ENCODE data around the gene XXYLT1.
A peak's percentile ranks its signal among the peaks of the same experiment; 100 is the strongest.

Gene XXYLT1

DNA sequence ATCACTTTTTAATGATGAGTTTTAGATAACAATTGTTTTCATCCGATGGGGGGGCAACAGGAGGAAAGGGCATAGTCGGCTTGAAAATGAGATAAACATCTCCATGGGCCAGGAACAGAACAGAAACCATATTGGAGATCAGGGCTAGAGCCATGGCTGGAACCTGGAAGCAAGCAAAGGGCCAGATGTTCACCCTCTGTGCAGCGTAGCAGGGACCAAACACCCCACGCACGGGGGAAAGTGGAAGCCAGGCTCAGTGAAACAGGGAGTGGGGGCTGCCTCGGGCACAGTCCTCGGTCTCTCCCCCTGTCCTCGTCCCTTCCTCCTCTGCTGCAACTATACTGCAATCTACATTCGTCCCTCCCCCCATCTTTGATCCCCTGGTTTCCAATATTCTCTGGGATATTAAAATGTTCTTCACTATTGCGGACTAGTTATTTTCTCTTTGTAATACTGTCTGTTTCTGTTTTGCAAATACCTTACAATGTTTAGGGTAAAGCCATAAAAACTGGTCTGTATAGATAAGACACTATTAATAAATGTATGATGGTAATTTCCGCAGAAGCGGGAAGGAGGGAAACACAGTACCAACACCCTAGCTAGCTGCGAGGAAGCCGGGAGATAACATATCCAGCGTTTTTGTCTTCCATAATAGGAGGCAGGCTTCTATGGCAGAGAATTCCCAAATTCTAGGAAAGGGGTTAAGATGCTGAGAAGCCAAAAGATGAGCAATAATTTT, 121.5 kb downstream of the XXYLT1 start:
- DNase-seq (ENCODE audit: insufficient read length): no peak
- no peak for FAIRE-seq
- TF ChIP-seq POLR2A (IDR thresholded peaks at IDR 0.05; ENCODE audit: low read depth, low read length) (peak; percentile 27; the same call in 1 of the 2 replicates), TAF1 (IDR thresholded peaks at IDR 0.05; ENCODE audit: borderline replicate concordance, low read depth, low read length) (no peak)

GRCh38 chr3:195148549-195148948, 122.4 kb downstream of the XXYLT1 start:
- DNase-seq (ENCODE audit: insufficient read length) (no peak), FAIRE-seq (peak; percentile 64)
- TF ChIP-seq TAF1 (IDR thresholded peaks at IDR 0.05; ENCODE audit: borderline replicate concordance, low read depth, low read length): no peak
- TF ChIP-seq POLR2A (IDR thresholded peaks at IDR 0.05; ENCODE audit: low read depth, low read length): peak; percentile 41

DNA sequence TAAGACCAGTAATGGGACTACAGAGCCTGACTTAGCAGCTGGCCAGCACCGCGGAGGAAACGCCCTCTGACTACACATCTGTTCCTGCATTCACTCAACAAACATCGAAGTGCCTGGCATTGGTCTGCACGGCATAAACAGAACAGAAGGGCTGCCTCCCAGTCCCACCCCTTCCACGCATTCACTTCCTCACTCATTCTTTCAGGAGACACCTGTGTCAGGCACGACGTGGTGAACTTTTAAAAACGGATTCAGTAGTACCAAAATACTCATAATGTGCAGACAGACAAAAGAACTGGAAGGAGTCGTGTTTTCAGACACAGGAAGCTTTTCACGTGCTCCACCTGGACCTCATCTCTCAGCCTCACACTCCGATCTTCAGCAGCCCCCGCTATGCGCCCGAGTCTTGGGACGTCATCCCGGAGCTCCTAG, 123.3 kb downstream of the XXYLT1 start:
- peak; percentile 56; the same call in 1 of the 2 replicates for TF ChIP-seq POLR2A (IDR thresholded peaks at IDR 0.05; ENCODE audit: low read depth, low read length)
- TF ChIP-seq POLR2AphosphoS5 (IDR thresholded peaks at IDR 0.05; ENCODE audit: low read depth, low read length): peak; percentile 70
- no peak for TF ChIP-seq TAF1 (IDR thresholded peaks at IDR 0.05; ENCODE audit: borderline replicate concordance, low read depth, low read length)
- peak; percentile 44 for DNase-seq (ENCODE audit: insufficient read length)
- peak; percentile 94 for FAIRE-seq

DNA sequence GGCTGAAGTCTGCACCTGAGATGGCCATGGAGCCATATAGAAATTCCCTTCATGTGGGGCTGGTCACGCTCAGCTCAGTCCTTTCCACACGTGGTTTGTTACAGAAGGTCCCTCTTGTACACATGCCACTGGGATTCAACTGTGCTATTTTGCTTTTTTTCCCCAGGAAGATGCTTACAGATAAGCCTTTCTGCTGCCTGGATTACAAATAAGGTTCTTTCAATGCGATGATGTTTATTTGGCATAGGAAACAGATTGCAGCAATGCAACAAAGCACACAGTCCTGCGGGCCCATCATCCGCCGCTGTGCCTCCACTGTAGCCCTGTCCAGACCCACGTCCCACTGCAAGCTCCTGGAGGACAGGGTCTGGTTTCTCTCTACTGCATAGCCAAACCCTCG, 124.8 kb downstream of the XXYLT1 start:
- no peak for DNase-seq (ENCODE audit: insufficient read length)
- no peak for FAIRE-seq
- no peak for TF ChIP-seq TAF1 (IDR thresholded peaks at IDR 0.05; ENCODE audit: borderline replicate concordance, low read depth, low read length)
- TF ChIP-seq POLR2AphosphoS5 (IDR thresholded peaks at IDR 0.05; ENCODE audit: low read depth, low read length): no peak
- no peak for TF ChIP-seq POLR2A (IDR thresholded peaks at IDR 0.05; ENCODE audit: low read depth, low read length)

- DNase-seq (ENCODE audit: insufficient read length) (no peak), FAIRE-seq (no peak)
- TF ChIP-seq TAF1 (IDR thresholded peaks at IDR 0.05; ENCODE audit: borderline replicate concordance, low read depth, low read length) (no peak), POLR2AphosphoS5 (IDR thresholded peaks at IDR 0.05; ENCODE audit: low read depth, low read length) (no peak), POLR2A (IDR thresholded peaks at IDR 0.05; ENCODE audit: low read depth, low read length) (no peak)
These were observed 125.4 kb downstream of the XXYLT1 start for GRCh38 chr3:195145579-195145978.

DNA sequence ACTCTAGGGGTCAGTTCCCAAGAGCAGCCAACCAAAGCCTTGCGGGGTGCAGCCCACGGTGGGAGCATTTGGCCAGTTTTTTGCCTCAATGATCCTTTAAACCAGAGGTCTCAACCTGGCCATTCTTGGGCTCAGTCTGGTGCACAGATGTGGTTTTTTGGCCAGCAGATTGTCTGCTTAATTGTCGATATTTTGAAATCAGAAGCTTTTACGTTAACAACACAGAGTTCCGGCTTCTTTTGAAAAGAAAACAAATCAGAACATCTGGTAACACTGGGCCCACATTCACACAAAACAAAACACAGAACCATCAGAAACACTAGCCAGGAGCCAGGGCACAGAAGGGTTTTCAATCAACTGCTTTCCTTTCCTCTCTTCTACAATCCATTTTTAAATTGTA, 127.7 kb downstream of the XXYLT1 start:
- no peak for TF ChIP-seq TAF1 (IDR thresholded peaks at IDR 0.05; ENCODE audit: borderline replicate concordance, low read depth, low read length)
- TF ChIP-seq POLR2A (IDR thresholded peaks at IDR 0.05; ENCODE audit: low read depth, low read length): no peak
- TF ChIP-seq POLR2AphosphoS5 (IDR thresholded peaks at IDR 0.05; ENCODE audit: low read depth, low read length): no peak
- FAIRE-seq: no peak
- no peak for DNase-seq (ENCODE audit: insufficient read length)

DNA sequence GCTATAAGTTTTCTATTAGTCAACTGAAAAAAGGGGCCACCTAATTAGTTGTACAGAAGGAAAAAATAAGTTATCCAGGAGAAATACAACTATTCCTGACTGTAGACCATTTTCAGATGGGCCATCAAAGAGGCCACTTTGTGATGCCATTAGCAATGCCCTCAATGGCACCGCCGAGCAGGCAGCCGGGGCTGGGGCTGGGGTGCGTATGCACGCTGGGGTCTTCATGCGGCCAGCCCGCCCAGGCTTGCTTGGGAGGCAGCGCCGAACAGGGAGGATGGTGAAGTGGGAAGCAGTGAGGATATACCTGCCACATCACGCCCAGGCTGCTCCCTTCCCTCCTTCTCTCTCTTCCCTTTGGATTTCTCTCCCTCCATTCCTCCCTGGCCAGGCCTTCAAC, 128.4 kb downstream of the XXYLT1 start:
- TF ChIP-seq TAF1 (IDR thresholded peaks at IDR 0.05; ENCODE audit: borderline replicate concordance, low read depth, low read length): no peak
- TF ChIP-seq POLR2A (IDR thresholded peaks at IDR 0.05; ENCODE audit: low read depth, low read length): no peak
- TF ChIP-seq POLR2AphosphoS5 (IDR thresholded peaks at IDR 0.05; ENCODE audit: low read depth, low read length): no peak
- FAIRE-seq: no peak
- no peak for DNase-seq (ENCODE audit: insufficient read length)

GRCh38 chr3:195140816-195141793, 129.9 kb downstream of the XXYLT1 start:
- TF ChIP-seq POLR2AphosphoS5 (IDR thresholded peaks at IDR 0.05; ENCODE audit: low read depth, low read length) (no peak), TAF1 (IDR thresholded peaks at IDR 0.05; ENCODE audit: borderline replicate concordance, low read depth, low read length) (no peak), POLR2A (IDR thresholded peaks at IDR 0.05; ENCODE audit: low read depth, low read length) (no peak)
- FAIRE-seq: no peak
- no peak for DNase-seq (ENCODE audit: insufficient read length)

GRCh38 chr3:195140410-195140809, 130.5 kb downstream of the XXYLT1 start:
- DNase-seq (ENCODE audit: insufficient read length) (no peak), FAIRE-seq (no peak)
- TF ChIP-seq POLR2A (IDR thresholded peaks at IDR 0.05; ENCODE audit: low read depth, low read length) (no peak), POLR2AphosphoS5 (IDR thresholded peaks at IDR 0.05; ENCODE audit: low read depth, low read length) (no peak), TAF1 (IDR thresholded peaks at IDR 0.05; ENCODE audit: borderline replicate concordance, low read depth, low read length) (no peak)

- no peak for FAIRE-seq
- no peak for DNase-seq (ENCODE audit: insufficient read length)
- TF ChIP-seq POLR2AphosphoS5 (IDR thresholded peaks at IDR 0.05; ENCODE audit: low read depth, low read length) (no peak), TAF1 (IDR thresholded peaks at IDR 0.05; ENCODE audit: borderline replicate concordance, low read depth, low read length) (no peak), POLR2A (IDR thresholded peaks at IDR 0.05; ENCODE audit: low read depth, low read length) (no peak)
These were observed 131.1 kb downstream of the XXYLT1 start for GRCh38 chr3:195139876-195140240.

DNA sequence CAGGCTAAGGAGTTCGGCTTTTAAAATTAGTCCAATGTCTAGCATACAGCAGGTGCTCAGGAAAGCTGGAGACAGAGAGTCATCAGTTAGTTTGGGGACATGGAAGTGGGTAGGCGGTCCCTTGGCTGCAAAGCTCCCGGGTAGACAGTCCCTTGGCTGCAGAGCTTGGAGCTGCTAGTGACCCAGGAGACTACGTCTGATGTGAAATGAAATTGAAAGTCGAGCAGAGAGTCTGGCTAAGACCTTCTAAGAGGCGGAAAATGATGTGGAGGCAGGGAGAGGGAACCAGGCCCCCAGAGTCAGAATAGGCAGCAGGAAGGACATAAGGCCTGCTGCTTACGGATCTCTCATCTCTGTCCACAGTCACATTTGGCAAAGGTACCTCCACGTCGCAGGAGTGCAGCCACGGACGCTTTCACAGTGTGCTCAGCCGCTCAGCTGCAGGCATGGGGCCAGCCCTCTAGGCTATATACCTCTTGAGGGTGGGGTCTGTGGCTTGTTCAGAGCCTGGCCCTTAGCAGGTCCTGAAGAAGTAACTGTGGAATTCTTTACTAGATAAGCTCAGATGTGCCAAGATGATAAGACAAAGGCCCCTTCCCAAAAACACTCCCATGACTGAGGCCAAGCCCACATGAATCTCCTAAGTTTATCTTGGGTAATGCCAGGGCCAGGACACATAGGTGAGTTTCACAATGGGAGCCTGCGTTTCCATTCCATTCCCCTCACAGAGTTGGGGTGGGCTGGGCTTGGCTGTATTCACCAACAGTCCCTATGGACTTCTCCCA, 131.7 kb downstream of the XXYLT1 start:
- FAIRE-seq (no peak), DNase-seq (ENCODE audit: insufficient read length) (no peak)
- TF ChIP-seq POLR2AphosphoS5 (IDR thresholded peaks at IDR 0.05; ENCODE audit: low read depth, low read length): no peak
- TF ChIP-seq TAF1 (IDR thresholded peaks at IDR 0.05; ENCODE audit: borderline replicate concordance, low read depth, low read length): no peak
- no peak for TF ChIP-seq POLR2A (IDR thresholded peaks at IDR 0.05; ENCODE audit: low read depth, low read length)
